ENCODE measurements around the gene PPP5C.
"Not testable (repeated sequence)": the region's sequence is repeated elsewhere in the genome, so short reads cannot be mapped to it uniquely, and the experiment has no call there.

The PPP5C gene

GRCh38 chr19:46372901-46373490 is 26.1 kb downstream of the PPP5C start:
- no peaks in the 10 kb centered on the region for H3K27me3 ChIP-seq (ENCODE audit: insufficient read depth, low read length)
- H3K4me1 ChIP-seq (ENCODE audit: insufficient read depth, low read length): peaks cover 24% of the 10 kb centered on the region
- peak overlapping the region; percentile 48 for H3K4me3 ChIP-seq (ENCODE audit: low read length)
- H3K36me3 ChIP-seq (ENCODE audit: insufficient read depth, low read depth, low read length): peaks cover 36% of the 10 kb centered on the region
- H3K9ac ChIP-seq (ENCODE audit: low read depth, low read length): peak overlapping the region; percentile 76; the same call in 1 of the 2 replicates
- H3K27ac ChIP-seq (ENCODE audit: low read length): peak overlapping the region; percentile 70
- H3K9me3 ChIP-seq (ENCODE audit: insufficient read depth, low read depth, low read length): no peaks in the 10 kb centered on the region

- Histone ChIP-seq H3K36me3 (ENCODE audit: insufficient read depth, low read depth, low read length) (peaks cover 40% of the 10 kb centered on the region), H3K4me1 (ENCODE audit: insufficient read depth, low read length) (peaks cover 24% of the 10 kb centered on the region), H3K27me3 (ENCODE audit: insufficient read depth, low read length) (no peaks in the 10 kb centered on the region), H3K27ac (ENCODE audit: low read length) (peak overlapping the region; percentile 70), H3K9me3 (ENCODE audit: insufficient read depth, low read depth, low read length) (no peaks in the 10 kb centered on the region), H3K4me3 (ENCODE audit: low read length) (peak overlapping the region; percentile 48), H3K9ac (ENCODE audit: low read depth, low read length) (peak overlapping the region; percentile 76; the same call in 1 of the 2 replicates)
These were observed 26.8 kb downstream of the PPP5C start for GRCh38 chr19:46373491-46374359.

GRCh38 chr19:46374536-46375475 is 27.9 kb downstream of the PPP5C start:
- Histone ChIP-seq H3K9me3 (ENCODE audit: insufficient read depth, low read depth, low read length) (no peaks in the 10 kb centered on the region), H3K4me1 (ENCODE audit: insufficient read depth, low read length) (peaks cover 24% of the 10 kb centered on the region), H3K36me3 (ENCODE audit: insufficient read depth, low read depth, low read length) (peaks cover 45% of the 10 kb centered on the region), H3K4me3 (ENCODE audit: low read length) (no peak overlapping the region), H3K27me3 (ENCODE audit: insufficient read depth, low read length) (no peaks in the 10 kb centered on the region), H3K27ac (ENCODE audit: low read length) (peak overlapping the region; percentile 41), H3K9ac (ENCODE audit: low read depth, low read length) (peak overlapping the region; percentile 73; the same call in 1 of the 2 replicates)

GRCh38 chr19:46375476-46376067 is 28.7 kb downstream of the PPP5C start:
- Histone ChIP-seq H3K36me3 (ENCODE audit: insufficient read depth, low read depth, low read length) (peaks cover 53% of the 10 kb centered on the region), H3K4me1 (ENCODE audit: insufficient read depth, low read length) (peaks cover 24% of the 10 kb centered on the region), H3K27ac (ENCODE audit: low read length) (peak overlapping the region; percentile 22)
- not testable (repeated sequence) for H3K4me3 ChIP-seq (ENCODE audit: low read length); H3K9me3 ChIP-seq (ENCODE audit: insufficient read depth, low read depth, low read length); H3K27me3 ChIP-seq (ENCODE audit: insufficient read depth, low read length); H3K9ac ChIP-seq (ENCODE audit: low read depth, low read length)

- H3K4me3 ChIP-seq (ENCODE audit: low read length): no peak overlapping the region
- H3K9ac ChIP-seq (ENCODE audit: low read depth, low read length): no peak overlapping the region
- H3K36me3 ChIP-seq (ENCODE audit: insufficient read depth, low read depth, low read length): peaks cover 62% of the 10 kb centered on the region
- H3K27me3 ChIP-seq (ENCODE audit: insufficient read depth, low read length): no peaks in the 10 kb centered on the region
- no peak overlapping the region for H3K27ac ChIP-seq (ENCODE audit: low read length)
- peaks cover 22% of the 10 kb centered on the region for H3K4me1 ChIP-seq (ENCODE audit: insufficient read depth, low read length)
- no peaks in the 10 kb centered on the region for H3K9me3 ChIP-seq (ENCODE audit: insufficient read depth, low read depth, low read length)
These were observed 29.6 kb downstream of the PPP5C start for GRCh38 chr19:46376241-46377153.

GRCh38 chr19:46378268-46378667 is 31.4 kb downstream of the PPP5C start:
- peaks cover 80% of the 10 kb centered on the region for H3K36me3 ChIP-seq (ENCODE audit: insufficient read depth, low read depth, low read length)
- H3K9me3 ChIP-seq (ENCODE audit: insufficient read depth, low read depth, low read length): no peaks in the 10 kb centered on the region
- H3K4me1 ChIP-seq (ENCODE audit: insufficient read depth, low read length): peaks cover 8% of the 10 kb centered on the region; the same call in 1 of the 2 replicates
- H3K4me3 ChIP-seq (ENCODE audit: low read length): no peak overlapping the region
- no peaks in the 10 kb centered on the region for H3K27me3 ChIP-seq (ENCODE audit: insufficient read depth, low read length)
- H3K27ac ChIP-seq (ENCODE audit: low read length): no peak overlapping the region
- no peak overlapping the region for H3K9ac ChIP-seq (ENCODE audit: low read depth, low read length)

GRCh38 chr19:46380690-46381089 is 33.8 kb downstream of the PPP5C start:
- Histone ChIP-seq H3K4me3 (ENCODE audit: low read length) (no peak overlapping the region), H3K27ac (ENCODE audit: low read length) (no peak overlapping the region), H3K36me3 (ENCODE audit: insufficient read depth, low read depth, low read length) (peaks cover 96% of the 10 kb centered on the region), H3K4me1 (ENCODE audit: insufficient read depth, low read length) (no peaks in the 10 kb centered on the region), H3K9me3 (ENCODE audit: insufficient read depth, low read depth, low read length) (no peaks in the 10 kb centered on the region), H3K9ac (ENCODE audit: low read depth, low read length) (no peak overlapping the region), H3K27me3 (ENCODE audit: insufficient read depth, low read length) (no peaks in the 10 kb centered on the region)

- Histone ChIP-seq H3K27ac (ENCODE audit: low read length) (no peak overlapping the region), H3K9me3 (ENCODE audit: insufficient read depth, low read depth, low read length) (no peaks in the 10 kb centered on the region), H3K36me3 (ENCODE audit: insufficient read depth, low read depth, low read length) (peaks cover 95% of the 10 kb centered on the region), H3K27me3 (ENCODE audit: insufficient read depth, low read length) (no peaks in the 10 kb centered on the region), H3K9ac (ENCODE audit: low read depth, low read length) (no peak overlapping the region), H3K4me1 (ENCODE audit: insufficient read depth, low read length) (no peaks in the 10 kb centered on the region), H3K4me3 (ENCODE audit: low read length) (no peak overlapping the region)
These were observed 34.5 kb downstream of the PPP5C start for GRCh38 chr19:46381346-46381745.

- H3K9ac ChIP-seq (ENCODE audit: low read depth, low read length): no peak overlapping the region; the same call in 1 of the 2 replicates
- H3K36me3 ChIP-seq (ENCODE audit: insufficient read depth, low read depth, low read length): peaks cover 95% of the 10 kb centered on the region
- H3K27me3 ChIP-seq (ENCODE audit: insufficient read depth, low read length): no peaks in the 10 kb centered on the region
- H3K9me3 ChIP-seq (ENCODE audit: insufficient read depth, low read depth, low read length): no peaks in the 10 kb centered on the region
- no peaks in the 10 kb centered on the region for H3K4me1 ChIP-seq (ENCODE audit: insufficient read depth, low read length)
- no peak overlapping the region for H3K27ac ChIP-seq (ENCODE audit: low read length)
- no peak overlapping the region for H3K4me3 ChIP-seq (ENCODE audit: low read length)
These were observed 35.0 kb downstream of the PPP5C start for GRCh38 chr19:46381756-46382345.

GRCh38 chr19:46383171-46383815 is 36.4 kb downstream of the PPP5C start:
- Histone ChIP-seq H3K27ac (ENCODE audit: low read length) (no peak overlapping the region), H3K4me3 (ENCODE audit: low read length) (no peak overlapping the region), H3K36me3 (ENCODE audit: insufficient read depth, low read depth, low read length) (peaks cover 95% of the 10 kb centered on the region), H3K4me1 (ENCODE audit: insufficient read depth, low read length) (no peaks in the 10 kb centered on the region), H3K27me3 (ENCODE audit: insufficient read depth, low read length) (no peaks in the 10 kb centered on the region), H3K9me3 (ENCODE audit: insufficient read depth, low read depth, low read length) (no peaks in the 10 kb centered on the region), H3K9ac (ENCODE audit: low read depth, low read length) (no peak overlapping the region)

All from iPS-20b (cell line).